GM23248 (cell line): ENCODE results near the gene MTCL3.

Experiments used
- EZH2 ChIP-seq: fragments of 200-600 bp; sonication (generic); IDR thresholded peaks from 2 replicates; pipeline ENCODE4 v1.6.1; 2018; ENCODE audit warnings: antibody characterized with exemption, mild to moderate bottlenecking; ENCODE audit not compliant: insufficient read depth, poor library complexity, severe bottlenecking
- EZH2phosphoT487 ChIP-seq: fragments of 200-600 bp; sonication (generic); IDR thresholded peaks from 2 replicates; pipeline ENCODE4 v1.6.1; 2018; ENCODE audit warnings: antibody characterized with exemption, moderate library complexity, mild to moderate bottlenecking, low read depth; ENCODE audit not compliant: insufficient read depth

- TF ChIP-seq EZH2phosphoT487 (no peak), EZH2 (no peak)
Observed at GRCh38 chr6:127514773-127515227, 4.3 kb downstream of the MTCL3 start.
